K562 (cell line): ENCODE data around the gene FAM149A. TPM values are rescaled to one million over a fixed set of nuclear protein-coding genes. Genes with fewer than 3 reads are reported as not detected.

Experiments used
- ATAC-seq: fragments of 200-7000 bp; cut with Tn5 transposase; 3 replicates; pipeline ENCODE4 v1.9.1; 2020; ENCODE audit warnings: moderate library complexity
- BruUV-seq: library from RNA; stranded (reverse); fragments of 400-500 nt; replicated peaks from 2 replicates; lab custom pipeline; 2021; lab: Mats Ljungman, UMichigan
- CTCF ChIA-PET: fragments of 300-600 bp; formaldehyde crosslinking; extraction: SDS; loops from one replicate; lab custom pipeline; 2021; ENCODE audit warnings: low intra/inter-chr PET ratio; lab: Yijun Ruan, JAX
- POLR2A ChIA-PET: fragments of 300-600, 350-650 bp; sonication (Branson Sonifier 250); formaldehyde crosslinking; extraction: SDS; loops from one replicate; lab custom pipeline; 2021; ENCODE audit warnings: antibody characterized with exemption, inconsistent platforms; lab: Yijun Ruan, JAX
- DNase-seq, 4 experiments: peaks; one replicate each; pipeline versions ENCODE4 v3.0.0 to v3.0.0-alpha.2; 2011 to 2018; ENCODE audit warnings: low spot score in 3 of 4, mixed read lengths in 3 of 4; ENCODE audit errors: extremely low read depth in 1 of 4
- FAIRE-seq: peaks from 2 replicates; lab custom pipeline; 2011; peaks lifted over from hg19 to GRCh38; lab: Jason Lieb, UNC
- H2AFZ ChIP-seq: 2 replicates; pipeline ENCODE4 v1.6.0; 2011; ENCODE audit warnings: low read depth, low read length, control low read depth, inconsistent platforms
- H3K27ac ChIP-seq: fragments of 200-600 bp; 3 replicates; pipeline ENCODE4 v1.8.0; 2011; ENCODE audit warnings: low read depth, mild to moderate bottlenecking, control low read depth, inconsistent platforms, low read length, moderate library complexity, mixed read lengths; ENCODE audit errors: extremely low read depth
- H3K27me3 ChIP-seq, 2 experiments: fragments of 300-600 bp in 1 of 2; 2 replicates in 1 of 2; 3 replicates in 1 of 2; pipeline versions ENCODE4 v1.6.0 to v1.8.0; 2011; ENCODE audit warnings: inconsistent platforms in 2 of 2, low read length in 2 of 2, mild to moderate bottlenecking in 1 of 2, mixed read lengths in 1 of 2, moderate library complexity in 1 of 2; ENCODE audit not compliant: control insufficient read depth in 2 of 2, insufficient read depth in 2 of 2
- H3K36me3 ChIP-seq: fragments of 300-600 bp; 3 replicates; pipeline ENCODE4 v1.8.0; 2011; ENCODE audit warnings: mild to moderate bottlenecking, low read length, inconsistent platforms; ENCODE audit not compliant: control insufficient read depth, insufficient read depth
- H3K4me1 ChIP-seq, 2 experiments: fragments of 200-600 bp in 1 of 2; replicated peaks in 1 of 2; 2 replicates in 1 of 2; 3 replicates in 1 of 2; pipeline versions ENCODE4 v1.5.1 to v1.8.0; 2011; ENCODE audit warnings: inconsistent platforms in 2 of 2, low read length in 2 of 2, mild to moderate bottlenecking in 1 of 2, mixed read lengths in 1 of 2, moderate library complexity in 1 of 2; ENCODE audit not compliant: control insufficient read depth in 2 of 2, insufficient read depth in 2 of 2
- H3K4me2 ChIP-seq: 2 replicates; pipeline ENCODE4 v1.6.1; 2011; ENCODE audit warnings: low read length, control low read depth, inconsistent platforms, mixed read lengths; ENCODE audit not compliant: insufficient read depth
- H3K4me3 ChIP-seq: fragments of 200-600 bp; sonication (generic), shearing (Covaris generic); 2 replicates; pipeline ENCODE4 v1.5.1; 2016; ENCODE audit warnings: control low read depth, inconsistent platforms
- H3K79me2 ChIP-seq: fragments of 200-600 bp; 3 replicates; pipeline ENCODE4 v1.8.0; 2011; ENCODE audit warnings: low read length, inconsistent platforms; ENCODE audit not compliant: control insufficient read depth, insufficient read depth
- H3K9ac ChIP-seq, 2 experiments: 2 replicates each; pipeline versions ENCODE4 v1.6.0 to v1.6.1; 2011; ENCODE audit warnings: low read depth in 2 of 2, low read length in 2 of 2, control low read depth in 1 of 2, inconsistent platforms in 1 of 2, mild to moderate bottlenecking in 1 of 2, mixed read lengths in 1 of 2; ENCODE audit not compliant: insufficient read depth in 1 of 2
- H3K9me1 ChIP-seq: one replicate; pipeline ENCODE4 v1.6.0; 2011; ENCODE audit warnings: inconsistent platforms, mild to moderate bottlenecking, low read length, moderate library complexity; ENCODE audit not compliant: control insufficient read depth, insufficient read depth
- H3K9me3 ChIP-seq: replicated peaks from 2 replicates; pipeline ENCODE4 v1.5.1; 2011; ENCODE audit warnings: low read depth, low read length, inconsistent platforms; ENCODE audit not compliant: control insufficient read depth, insufficient read depth
- H4K20me1 ChIP-seq: replicated peaks from 2 replicates; pipeline ENCODE4 v1.6.1; 2011; ENCODE audit warnings: low read length, inconsistent platforms, mixed read lengths; ENCODE audit not compliant: control insufficient read depth, insufficient read depth
- BACH1 ChIP-seq: fragments of 200-800 bp; sonication (Bioruptor generic); IDR thresholded peaks from 2 replicates; pipeline ENCODE4 v1.6.1; 2016; ENCODE audit warnings: missing genetic modification characterization, missing compliant biosample characterization
- BRD4 ChIP-seq: fragments of 200-600 bp; sonication (generic); IDR thresholded peaks from 2 replicates; pipeline ENCODE4 v1.6.1; 2017; ENCODE audit warnings: inconsistent platforms
- CBFA2T2 ChIP-seq: fragments of 450-650 bp; conservative IDR thresholded peaks from 2 replicates; pipeline ENCODE4 v1.6.1; 2017; ENCODE audit warnings: mild to moderate bottlenecking
- CBX1 ChIP-seq: sonication (generic); IDR thresholded peaks from 2 replicates; pipeline ENCODE4 v1.6.1; 2016; ENCODE audit warnings: antibody characterized with exemption, low read depth, mild to moderate bottlenecking
- CEBPB ChIP-seq: fragments of 450-650 bp; IDR thresholded peaks from 2 replicates; pipeline ENCODE4 v1.6.1; 2016; ENCODE audit warnings: missing genetic modification characterization, missing compliant biosample characterization
- E2F3 ChIP-seq: fragments of 250-450 bp; sonication (Bioruptor Pico); IDR thresholded peaks from 2 replicates; pipeline ENCODE4 v1.4.0; 2020; ENCODE audit warnings: mild to moderate bottlenecking
- FUS ChIP-seq: fragments of 200-400 bp; formaldehyde crosslinking; optimal IDR thresholded peaks from 2 replicates; pipeline ENCODE3; 2017; ENCODE audit warnings: low read depth, low read length
- GABPA ChIP-seq: fragments of 200-800 bp; sonication (Bioruptor generic); conservative IDR thresholded peaks from 2 replicates; pipeline ENCODE4 v1.6.1; 2016; ENCODE audit warnings: low read depth, missing genetic modification characterization, missing compliant biosample characterization
- MAFK ChIP-seq: IDR thresholded peaks from 2 replicates; pipeline ENCODE4 v1.6.1; 2011; ENCODE audit warnings: low read length, improper control_type of control experiment
- NCOA1 ChIP-seq: fragments of 450-650 bp; IDR thresholded peaks from 2 replicates; pipeline ENCODE4 v1.6.1; 2016; ENCODE audit warnings: low read depth
- RUNX1 ChIP-seq: sonication (generic); IDR thresholded peaks from 2 replicates; pipeline ENCODE4 v1.6.1; 2016; ENCODE audit warnings: antibody characterized with exemption, low read depth
- SETDB1 ChIP-seq: IDR thresholded peaks from one replicate; pipeline ENCODE4 v1.6.1; 2012; ENCODE audit warnings: low read length, control low read depth, inconsistent platforms
- SIRT6 ChIP-seq: IDR thresholded peaks from one replicate; pipeline ENCODE4 v1.6.1; 2012; ENCODE audit warnings: low read depth, mild to moderate bottlenecking, control low read depth, inconsistent platforms, low read length, moderate library complexity
- STAT5A ChIP-seq: IDR thresholded peaks from 2 replicates; pipeline ENCODE4 v1.6.1; 2012; ENCODE audit warnings: low read length, inconsistent platforms, borderline replicate concordance
- U2AF1 ChIP-seq: fragments of 200-400 bp; formaldehyde crosslinking; optimal IDR thresholded peaks from 2 replicates; pipeline ENCODE3; 2017; ENCODE audit warnings: mild to moderate bottlenecking, low read depth, low read length, moderate library complexity
- ZNF124 ChIP-seq: sonication (generic); formaldehyde crosslinking; IDR thresholded peaks from 2 replicates; pipeline ENCODE4 v1.8.1; 2022; ENCODE audit warnings: missing genetic modification reagents
- ZNF445 ChIP-seq: fragments of 250-450 bp; sonication (Bioruptor Pico); IDR thresholded peaks from 2 replicates; pipeline ENCODE4 v1.4.0; 2020; ENCODE audit warnings: low read depth, mild to moderate bottlenecking, moderate library complexity
- ZNF586 ChIP-seq: fragments of 450-650 bp; formaldehyde crosslinking; conservative IDR thresholded peaks from 2 replicates; pipeline ENCODE4 v1.4.0; 2020; ENCODE audit warnings: mild to moderate bottlenecking, moderate library complexity
- ZNF766 ChIP-seq: fragments of 200-800 bp; sonication (Bioruptor generic); conservative IDR thresholded peaks from 2 replicates; pipeline ENCODE4 v1.6.1; 2016; ENCODE audit warnings: missing genetic modification characterization, missing compliant biosample characterization
- WGBS: fragments of 100-300 bp; shearing (Covaris generic); methylation state at CpG from one replicate; pipeline ENCODE4 v1.1.6; 2016; ENCODE audit warnings: low coverage, mixed read lengths; ENCODE audit not compliant: insufficient coverage; ENCODE audit errors: missing lambda C conversion rate; 5-methylcytosine and 5-hydroxymethylcytosine counted together
- in situ Hi-C: fragments of 300-500 bp; cut with MboI; formaldehyde crosslinking; loops from 4 replicates; pipeline ENCODE4 v1.15.0; 2018; ENCODE audit warnings: inconsistent platforms, mixed read lengths
- intact Hi-C: fragments of 100-400 bp; cut with micrococcal nuclease; formaldehyde crosslinking; loops from 2 replicates; pipeline ENCODE4 v1.14.2; 2022
- polyA plus RNA-seq, 8 experiments: library from polyadenylated mRNA; depleted of rRNA in 4 of 8; stranded (reverse) in 5 of 8; unstranded in 3 of 8; fragments of >200 nt; fragmentation: Nextera tagmentation in 2 of 8; fragmentation: Illumina TruSeq in 1 of 8; extraction: Ambion mirVana in 2 of 8; extraction: Trizol in 1 of 8; gene quantifications; 2 replicates each; pipeline versions ENCODE4 v1.2.1 to v1.2.3, GENCODE V29; 2011 to 2014; ENCODE audit warnings: inconsistent platforms in 1 of 8, missing spikeins in 1 of 8
- small RNA-seq: library from RNA; depleted of rRNA; stranded (forward); fragments of <200 nt; gene quantifications from one replicate; pipeline ENCODE3, GENCODE V24; 2014
- total RNA-seq, 7 experiments: library from RNA; depleted of rRNA in 6 of 7; stranded (reverse); fragments of >200 nt in 6 of 7; fragmentation: Illumina TruSeq in 2 of 7; extraction: Trizol in 2 of 7; gene quantifications; 2 replicates each; pipeline versions ENCODE4 v1.2.1 to v1.2.3, GENCODE V29; 2011 to 2021; ENCODE audit warnings: low replicate concordance in 1 of 7

Gene FAM149A
- total and polyA plus RNA-seq, 9 of the 15 experiments (the other 6 are each of a cell fraction or from before 2014, with no cell fraction given), result not detected

DNA sequence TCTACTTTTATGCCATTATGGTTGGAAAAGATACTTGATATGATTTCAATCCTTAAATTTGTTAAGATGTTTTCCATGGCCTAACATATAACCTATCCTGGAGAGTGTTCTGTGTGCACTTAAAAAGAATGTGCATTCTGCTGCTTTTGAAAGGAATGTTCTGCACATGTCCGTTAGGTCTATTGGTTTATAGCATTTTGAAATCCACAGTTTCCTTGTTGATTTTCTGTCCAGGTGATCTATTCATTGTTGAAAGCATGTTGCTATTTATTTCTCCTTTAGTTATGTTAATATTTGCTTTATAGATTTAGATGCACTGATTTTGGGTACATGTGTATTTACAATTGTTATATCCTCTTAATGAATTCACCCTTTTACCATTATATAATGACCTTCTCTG is 117.1 kb downstream of the FAM149A start:
- in situ Hi-C loops, result no loop called here
- Histone ChIP-seq H3K79me2 (no peaks in the 10 kb centered on the region), H3K27ac (no peak overlapping the region), H3K9me3 (peaks cover 2% of the 10 kb centered on the region; the same call in 1 of the 2 replicates), H3K4me3 (no peak overlapping the region), H2AFZ (no peak overlapping the region), H3K9ac (no peak overlapping the region), H3K4me2 (no peak overlapping the region), H3K27me3 (no peaks in the 10 kb centered on the region), H3K9me1 (no peaks in the 10 kb centered on the region), H4K20me1 (no peaks in the 10 kb centered on the region), H3K36me3 (no peaks in the 10 kb centered on the region), H3K4me1 (no peaks in the 10 kb centered on the region)
- no TSS peak for BruUV-seq
- FAIRE-seq (no peak), DNase-seq (no peak), ATAC-seq (no peak)
- intact Hi-C loops, result no loop called here
- WGBS, result 4% methylated on average over 1 of the region's 1 CpG
- CTCF ChIA-PET, result no interaction called here
- POLR2A ChIA-PET, result no interaction called here
- no peak for TF ChIP-seq MAFK
- TF ChIP-seq E2F3 (CRISPR knock-in tag), result no peak
- TF ChIP-seq ZNF445 (CRISPR knock-in tag), result no peak
- no peak for TF ChIP-seq STAT5A
- TF ChIP-seq NCOA1, result no peak
- TF ChIP-seq ZNF124 (CRISPR knock-in tag), result no peak
- TF ChIP-seq BACH1, result no peak
- TF ChIP-seq SETDB1, result no peak
- TF ChIP-seq U2AF1, result no peak
- TF ChIP-seq ZNF766 (CRISPR knock-in tag), result no peak
- no peak for TF ChIP-seq FUS
- no peak for TF ChIP-seq RUNX1
- no peak for TF ChIP-seq CBFA2T2
- no peak for TF ChIP-seq BRD4
- TF ChIP-seq ZNF586 (CRISPR knock-in tag), result no peak
- no peak for TF ChIP-seq GABPA (tag)
- no peak for TF ChIP-seq SIRT6
- no peak for TF ChIP-seq CBX1
- no peak for TF ChIP-seq CEBPB (tag)

Small RNA genes lying within 50 kb of the gene (small RNA-seq; reads per million reads assigned to genes)
- not detected for gene RF00322

Other genes starting within 250 kb of the FAM149A start
- not detected in 2 replicates for gene TLR3, start 35.5 kb upstream of the FAM149A start, total RNA-seq (2014; rRNA removed)
- 0.13 TPM in 1 of 2 replicates, not detected in the other for gene TLR3, start 35.5 kb upstream of the FAM149A start, total RNA-seq (2014; rRNA removed; fragmentation: Illumina TruSeq; extraction: Trizol)
- not detected in 2 replicates for gene TLR3, start 35.5 kb upstream of the FAM149A start, total RNA-seq (2015; rRNA removed; fragmentation: Illumina TruSeq; extraction: Trizol)
- gene TLR3, start 35.5 kb upstream of the FAM149A start, total RNA-seq (2021), result not detected in 2 replicates
- not detected in 2 replicates for gene TLR3, start 35.5 kb upstream of the FAM149A start, polyA plus RNA-seq (2011; rRNA removed)
- gene TLR3, start 35.5 kb upstream of the FAM149A start, polyA plus RNA-seq (2014; fragmentation: Illumina TruSeq; extraction: Trizol), result not detected in 2 replicates
- gene TLR3, start 35.5 kb upstream of the FAM149A start, polyA plus RNA-seq (2014; fragmentation: Nextera tagmentation; extraction: Ambion mirVana), result under 1 TPM in 1 of 2 experiments, not detected in 1; 0.01 TPM
- 0.05 TPM in 1 of 2 replicates, not detected in the other for gene TLR3, start 35.5 kb upstream of the FAM149A start, polyA plus RNA-seq (2014; rRNA removed)
- gene CYP4V2, start 86.9 kb downstream of the FAM149A start, total RNA-seq (2014; rRNA removed), result 3.3 and 4.5 TPM in 2 replicates
- gene CYP4V2, start 86.9 kb downstream of the FAM149A start, total RNA-seq (2014; rRNA removed; fragmentation: Illumina TruSeq; extraction: Trizol), result 4.8 and 5.4 TPM in 2 replicates
- 7.2 and 8.3 TPM in 2 replicates for gene CYP4V2, start 86.9 kb downstream of the FAM149A start, total RNA-seq (2015; rRNA removed; fragmentation: Illumina TruSeq; extraction: Trizol)
- 3.6 and 4.5 TPM in 2 replicates for gene CYP4V2, start 86.9 kb downstream of the FAM149A start, total RNA-seq (2021)
- 0.64 and 2.6 TPM in 2 replicates for gene CYP4V2, start 86.9 kb downstream of the FAM149A start, polyA plus RNA-seq (2011; rRNA removed)
- 3.3 and 3.9 TPM in 2 replicates for gene CYP4V2, start 86.9 kb downstream of the FAM149A start, polyA plus RNA-seq (2014; fragmentation: Illumina TruSeq; extraction: Trizol)
- 1 to 10 TPM; 1.1 TPM for gene CYP4V2, start 86.9 kb downstream of the FAM149A start, polyA plus RNA-seq (2014; fragmentation: Nextera tagmentation; extraction: Ambion mirVana)
- 5.2 and 5.3 TPM in 2 replicates for gene CYP4V2, start 86.9 kb downstream of the FAM149A start, polyA plus RNA-seq (2014; rRNA removed)
- 0.27 TPM in 1 of 2 replicates, not detected in the other for gene KLKB1, start 122.8 kb downstream of the FAM149A start, total RNA-seq (2014; rRNA removed)
- not detected in 2 replicates for gene KLKB1, start 122.8 kb downstream of the FAM149A start, total RNA-seq (2014; rRNA removed; fragmentation: Illumina TruSeq; extraction: Trizol)
- not detected in 2 replicates for gene KLKB1, start 122.8 kb downstream of the FAM149A start, total RNA-seq (2015; rRNA removed; fragmentation: Illumina TruSeq; extraction: Trizol)
- gene KLKB1, start 122.8 kb downstream of the FAM149A start, total RNA-seq (2021), result not detected in 2 replicates
- not detected in 2 replicates for gene KLKB1, start 122.8 kb downstream of the FAM149A start, polyA plus RNA-seq (2011; rRNA removed)
- gene KLKB1, start 122.8 kb downstream of the FAM149A start, polyA plus RNA-seq (2014; fragmentation: Illumina TruSeq; extraction: Trizol), result not detected in 2 replicates
- gene KLKB1, start 122.8 kb downstream of the FAM149A start, polyA plus RNA-seq (2014; fragmentation: Nextera tagmentation; extraction: Ambion mirVana), result not detected
- gene KLKB1, start 122.8 kb downstream of the FAM149A start, polyA plus RNA-seq (2014; rRNA removed), result not detected in 2 replicates
- not detected in 2 replicates for gene F11, start 161.5 kb downstream of the FAM149A start, total RNA-seq (2014; rRNA removed)
- gene F11, start 161.5 kb downstream of the FAM149A start, total RNA-seq (2014; rRNA removed; fragmentation: Illumina TruSeq; extraction: Trizol), result not detected in 2 replicates
- not detected in 2 replicates for gene F11, start 161.5 kb downstream of the FAM149A start, total RNA-seq (2015; rRNA removed; fragmentation: Illumina TruSeq; extraction: Trizol)
- gene F11, start 161.5 kb downstream of the FAM149A start, total RNA-seq (2021), result not detected in 2 replicates
- not detected in 2 replicates for gene F11, start 161.5 kb downstream of the FAM149A start, polyA plus RNA-seq (2011; rRNA removed)
- not detected in 2 replicates for gene F11, start 161.5 kb downstream of the FAM149A start, polyA plus RNA-seq (2014; fragmentation: Illumina TruSeq; extraction: Trizol)
- gene F11, start 161.5 kb downstream of the FAM149A start, polyA plus RNA-seq (2014; fragmentation: Nextera tagmentation; extraction: Ambion mirVana), result not detected
- not detected in 2 replicates for gene F11, start 161.5 kb downstream of the FAM149A start, polyA plus RNA-seq (2014; rRNA removed)